GM12864 (cell line): Measurements from ENCODE around the gene HSPG2.
"Not testable (repeated sequence)": the region's sequence is repeated elsewhere in the genome, so short reads cannot be mapped to it uniquely, and the experiment has no call there.

ENCODE experiments used
- DNase-seq: peaks from one replicate; pipeline ENCODE4 v3.0.0-alpha.2; 2011; ENCODE audit warnings: low read depth
- H3K4me3 ChIP-seq: 2 replicates; pipeline ENCODE4 v1.5.1; 2011; ENCODE audit warnings: mild to moderate bottlenecking, low read depth, low read length, control low read depth
- TF ChIP-seq, protein P1 (sequence below): IDR thresholded peaks from 2 replicates; pipeline ENCODE4 v1.5.1; 2011; ENCODE audit warnings: low read depth, mild to moderate bottlenecking, moderate library complexity, low read length, control low read depth, inconsistent platforms; ENCODE audit errors: missing control alignments

The HSPG2 gene

DNA sequence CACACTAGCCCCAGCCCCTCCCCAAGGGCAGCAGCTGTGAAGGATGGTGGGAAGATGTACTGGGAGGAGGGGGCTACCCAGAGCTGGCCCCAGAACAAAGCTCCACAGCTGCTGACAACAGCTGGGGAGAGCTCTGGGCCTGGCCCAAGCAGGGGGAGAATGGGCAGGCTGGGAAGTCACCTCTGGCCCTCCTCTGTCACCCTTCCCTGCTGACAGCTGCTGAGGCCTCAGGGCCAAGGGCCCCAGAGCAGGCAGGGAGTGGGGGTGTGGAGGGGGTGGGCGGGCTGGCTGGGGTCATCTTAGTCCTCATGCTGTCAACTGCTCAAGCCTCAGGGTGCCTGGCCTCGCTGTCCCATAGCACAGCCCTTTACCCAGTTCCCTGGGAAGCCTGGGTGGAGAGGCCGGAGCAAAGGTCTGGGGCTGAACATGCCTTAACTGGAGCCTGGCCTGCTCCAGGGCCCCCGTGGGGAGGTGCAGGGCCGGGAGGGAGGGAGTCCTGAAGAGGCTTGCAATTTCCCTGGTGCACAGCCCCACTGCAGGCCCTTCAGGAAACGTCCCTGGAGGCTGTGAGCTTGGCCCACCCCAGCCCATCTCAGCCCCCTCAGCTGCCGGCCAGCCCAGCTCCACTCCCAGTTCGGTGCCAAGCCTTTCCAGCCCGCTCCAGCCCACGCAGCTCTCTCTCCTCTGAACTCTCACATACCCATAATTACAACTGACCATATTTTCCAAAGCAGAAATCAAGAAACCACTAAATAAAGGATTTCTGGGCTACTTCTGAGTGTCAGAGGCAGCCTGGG is 25.7 kb downstream of the HSPG2 start:
- TF ChIP-seq, protein P1, sequence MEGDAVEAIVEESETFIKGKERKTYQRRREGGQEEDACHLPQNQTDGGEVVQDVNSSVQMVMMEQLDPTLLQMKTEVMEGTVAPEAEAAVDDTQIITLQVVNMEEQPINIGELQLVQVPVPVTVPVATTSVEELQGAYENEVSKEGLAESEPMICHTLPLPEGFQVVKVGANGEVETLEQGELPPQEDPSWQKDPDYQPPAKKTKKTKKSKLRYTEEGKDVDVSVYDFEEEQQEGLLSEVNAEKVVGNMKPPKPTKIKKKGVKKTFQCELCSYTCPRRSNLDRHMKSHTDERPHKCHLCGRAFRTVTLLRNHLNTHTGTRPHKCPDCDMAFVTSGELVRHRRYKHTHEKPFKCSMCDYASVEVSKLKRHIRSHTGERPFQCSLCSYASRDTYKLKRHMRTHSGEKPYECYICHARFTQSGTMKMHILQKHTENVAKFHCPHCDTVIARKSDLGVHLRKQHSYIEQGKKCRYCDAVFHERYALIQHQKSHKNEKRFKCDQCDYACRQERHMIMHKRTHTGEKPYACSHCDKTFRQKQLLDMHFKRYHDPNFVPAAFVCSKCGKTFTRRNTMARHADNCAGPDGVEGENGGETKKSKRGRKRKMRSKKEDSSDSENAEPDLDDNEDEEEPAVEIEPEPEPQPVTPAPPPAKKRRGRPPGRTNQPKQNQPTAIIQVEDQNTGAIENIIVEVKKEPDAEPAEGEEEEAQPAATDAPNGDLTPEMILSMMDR: no peak
- H3K4me3 ChIP-seq: no peak overlapping the region
- DNase-seq: no peak

DNA sequence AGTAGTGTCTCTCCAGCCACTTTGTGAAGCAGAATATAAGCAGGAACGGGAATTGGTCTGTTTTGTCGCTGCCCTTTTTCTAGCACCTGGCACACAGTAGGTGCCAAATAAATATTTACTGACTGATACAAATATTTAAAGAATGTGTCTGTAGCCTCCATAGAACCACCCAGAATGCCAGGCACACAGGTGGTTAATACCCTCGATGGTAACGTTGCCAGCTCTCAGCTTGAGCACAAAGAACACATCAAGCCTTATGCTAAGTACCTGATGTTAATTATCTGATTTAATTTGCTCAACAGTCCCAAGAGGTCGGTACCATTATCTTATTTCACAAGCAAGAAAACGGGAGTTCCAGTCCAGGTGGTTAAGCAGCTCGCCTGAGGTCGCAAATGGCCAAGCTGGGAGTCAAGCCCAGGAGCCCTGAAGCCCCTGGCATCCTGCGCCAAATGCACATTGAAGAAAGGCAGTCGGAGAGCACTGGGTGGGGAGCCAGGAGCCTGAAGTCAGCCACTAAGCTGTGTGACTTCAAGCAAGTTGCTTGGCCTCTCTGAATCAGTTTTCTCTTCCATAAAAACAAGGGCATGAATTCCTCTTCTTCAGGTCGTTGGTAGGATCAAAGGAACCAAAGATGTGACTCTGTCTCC is 26.4 kb downstream of the HSPG2 start:
- no peak overlapping the region for H3K4me3 ChIP-seq
- TF ChIP-seq, protein P1: no peak
- no peak for DNase-seq

DNA sequence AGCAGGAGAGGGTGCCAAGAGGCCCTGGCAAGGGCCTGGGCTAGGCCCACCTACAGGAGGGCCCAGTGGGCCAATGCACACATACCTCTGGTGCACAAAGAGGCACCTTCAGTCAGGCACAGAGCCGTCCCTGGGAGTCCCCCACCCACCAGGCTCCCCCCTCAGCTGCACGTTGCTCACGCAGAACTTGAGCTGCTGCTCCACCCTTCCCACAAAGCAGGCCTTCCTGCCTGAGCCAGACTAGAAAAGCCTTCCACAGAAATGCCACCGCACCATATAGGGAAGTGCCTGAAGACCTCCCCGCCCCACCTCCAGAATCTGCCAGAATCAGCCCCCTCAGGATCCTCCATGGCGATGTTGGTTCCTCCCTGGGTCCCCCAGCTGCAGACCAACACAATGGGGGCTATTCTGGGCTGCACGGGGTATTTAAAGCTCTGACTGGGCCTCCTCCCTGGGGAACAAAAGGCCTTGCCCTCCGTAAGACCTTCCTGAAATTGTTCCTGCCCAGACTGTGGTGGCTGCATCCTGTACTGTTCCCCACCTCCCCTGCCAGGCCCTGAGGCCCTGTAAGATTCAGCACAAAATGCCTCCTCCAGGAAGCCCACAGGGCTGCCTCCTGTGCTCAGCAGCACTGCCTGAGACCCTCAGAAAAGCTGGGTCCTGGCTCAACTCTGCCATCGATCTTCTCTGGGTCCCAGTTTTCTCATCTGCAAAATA is 27.2 kb downstream of the HSPG2 start:
- H3K4me3 ChIP-seq: no peak overlapping the region
- DNase-seq: peak; percentile 27
- TF ChIP-seq, protein P1: no peak

DNA sequence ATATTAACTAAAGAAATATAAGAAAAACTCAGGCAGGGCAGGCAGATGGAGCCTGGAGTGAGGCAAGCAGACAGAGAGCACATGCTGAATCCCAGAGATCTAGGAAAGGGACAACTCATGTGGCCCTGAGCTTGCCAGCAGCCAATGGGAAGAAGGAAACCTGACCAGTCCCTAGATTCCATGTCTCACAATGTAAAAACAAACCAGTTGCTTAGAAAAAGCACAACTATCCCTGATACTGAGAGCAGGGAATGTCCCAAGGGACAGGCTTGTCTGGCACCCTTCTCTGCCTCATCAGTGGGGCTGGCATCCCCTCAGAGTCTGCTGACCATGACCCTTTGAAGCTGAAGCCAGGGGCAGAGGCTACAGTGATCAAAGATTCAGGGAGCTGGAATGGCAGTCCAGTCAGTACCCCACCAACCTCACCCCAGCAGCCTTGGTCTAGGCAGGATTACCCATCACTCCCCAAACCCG is 27.8 kb downstream of the HSPG2 start:
- DNase-seq: no peak
- no peak overlapping the region for H3K4me3 ChIP-seq
- TF ChIP-seq, protein P1: no peak

DNA sequence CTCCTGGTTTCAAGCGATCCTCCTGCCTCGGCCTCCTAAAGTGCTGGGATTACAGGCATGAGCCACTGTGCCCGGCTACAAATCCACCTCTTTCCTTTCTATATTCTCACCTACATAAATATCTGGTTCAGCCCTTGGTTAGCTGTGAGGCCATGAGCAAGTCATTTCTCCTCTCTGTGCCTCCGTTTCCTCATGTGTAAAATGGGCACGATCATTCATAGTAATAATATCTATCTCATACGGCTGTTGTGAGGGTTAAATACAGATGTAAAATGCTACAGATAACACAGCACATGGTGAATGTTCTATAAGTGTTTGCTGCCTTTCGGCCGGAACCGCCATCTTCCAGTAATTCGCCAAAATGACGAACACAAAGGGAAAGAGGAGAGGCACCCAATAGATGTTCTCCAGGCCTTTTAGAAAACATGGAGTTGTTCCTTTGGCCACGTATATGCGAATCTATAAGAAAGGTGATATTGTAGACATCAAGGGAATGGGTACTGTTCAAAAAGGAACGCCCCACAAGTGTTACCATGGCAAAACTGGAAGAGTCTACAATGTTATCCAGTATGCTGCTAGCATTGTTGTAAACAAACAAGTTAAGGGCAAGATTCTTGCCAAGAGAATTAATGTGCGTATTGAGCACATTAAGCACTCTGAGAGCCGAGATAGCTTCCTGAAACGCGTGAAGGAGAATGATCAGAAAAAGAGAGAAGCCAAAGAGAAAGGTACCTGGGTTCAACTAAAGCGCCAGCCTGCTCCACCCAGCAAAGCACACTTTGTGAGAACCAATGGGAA is 29.2 kb downstream of the HSPG2 start:
- not testable (repeated sequence) for H3K4me3 ChIP-seq, DNase-seq

DNA sequence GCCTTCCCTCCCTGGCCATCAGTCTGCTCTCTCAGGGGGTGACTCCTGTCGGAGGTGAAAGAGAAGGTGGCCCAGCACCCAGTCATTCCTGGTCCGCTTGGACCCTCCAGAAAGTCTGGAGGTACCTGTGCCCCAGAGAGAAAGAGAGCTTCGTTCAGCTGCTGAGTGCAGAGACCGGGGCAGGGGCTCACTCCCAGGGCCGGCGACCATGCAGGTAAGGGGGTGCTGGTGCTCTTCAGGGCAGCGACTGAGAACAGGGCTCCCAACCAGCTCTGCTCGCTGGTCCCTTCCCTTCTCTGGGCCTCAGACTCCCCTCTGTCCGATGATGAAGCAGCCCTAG is 30.1 kb downstream of the HSPG2 start:
- TF ChIP-seq, protein P1: no peak
- no peak overlapping the region for H3K4me3 ChIP-seq
- no peak for DNase-seq
